Measurements from ENCODE around the gene HNF4A. TPM values are rescaled to one million over a fixed set of nuclear protein-coding genes. Genes with fewer than 3 reads are reported as not detected.

HNF4A gene
- total RNA-seq, 2 experiments from 2014 or later: not detected

DNA sequence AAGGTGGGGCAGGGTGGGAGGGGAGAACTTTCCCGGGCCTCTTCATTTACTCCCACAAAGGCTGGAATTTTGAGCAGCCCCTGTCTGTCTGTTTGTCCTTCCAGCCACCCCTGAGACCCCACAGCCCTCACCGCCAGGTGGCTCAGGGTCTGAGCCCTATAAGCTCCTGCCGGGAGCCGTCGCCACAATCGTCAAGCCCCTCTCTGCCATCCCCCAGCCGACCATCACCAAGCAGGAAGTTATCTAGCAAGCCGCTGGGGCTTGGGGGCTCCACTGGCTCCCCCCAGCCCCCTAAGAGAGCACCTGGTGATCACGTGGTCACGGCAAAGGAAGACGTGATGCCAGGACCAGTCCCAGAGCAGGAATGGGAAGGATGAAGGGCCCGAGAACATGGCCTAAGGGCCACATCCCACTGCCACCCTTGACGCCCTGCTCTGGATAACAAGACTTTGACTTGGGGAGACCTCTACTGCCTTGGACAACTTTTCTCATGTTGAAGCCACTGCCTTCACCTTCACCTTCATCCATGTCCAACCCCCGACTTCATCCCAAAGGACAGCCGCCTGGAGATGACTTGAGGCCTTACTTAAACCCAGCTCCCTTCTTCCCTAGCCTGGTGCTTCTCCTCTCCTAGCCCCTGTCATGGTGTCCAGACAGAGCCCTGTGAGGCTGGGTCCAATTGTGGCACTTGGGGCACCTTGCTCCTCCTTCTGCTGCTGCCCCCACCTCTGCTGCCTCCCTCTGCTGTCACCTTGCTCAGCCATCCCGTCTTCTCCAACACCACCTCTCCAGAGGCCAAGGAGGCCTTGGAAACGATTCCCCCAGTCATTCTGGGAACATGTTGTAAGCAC is 74.1 kb downstream of the HNF4A start:
- CTCF ChIA-PET (ENCODE audit: unreplicated experiment): interaction anchor here (0.6 kb wide), 1 partner anchor 18 kb away, joined by 3 read pairs; no protein-coding TSS in a partner anchor
- Histone ChIP-seq H3K4me3 (ENCODE audit: low read depth, low read length, poor library complexity, severe bottlenecking) (no peak overlapping the region), H4K20me1 (ENCODE audit: insufficient read depth, low read length) (no peaks in the 10 kb centered on the region), H3K36me3 (ENCODE audit: insufficient read depth, low read length) (no peaks in the 10 kb centered on the region), H3K4me1 (ENCODE audit: insufficient read depth, low read length, poor library complexity, severe bottlenecking) (no peaks in the 10 kb centered on the region), H3K9me3 (ENCODE audit: low read length) (no peaks in the 10 kb centered on the region), H3K27ac (ENCODE audit: low read depth, low read length, poor library complexity, severe bottlenecking) (no peak overlapping the region), H2AFZ (ENCODE audit: low read length) (no peak overlapping the region), H3K9me2 (ENCODE audit: insufficient read depth, low read length) (no peaks in the 10 kb centered on the region), H3K79me2 (ENCODE audit: insufficient read depth, low read depth, low read length) (no peaks in the 10 kb centered on the region), H3K4me2 (ENCODE audit: low read length) (no peak overlapping the region)
- POLR2A ChIA-PET: no interaction called here
- intact Hi-C loops (cut with micrococcal nuclease; ENCODE audit: unreplicated experiment): no loop called here
- no peak for DNase-seq (ENCODE audit: low spot score)
- TF ChIP-seq EZH2phosphoT487 (IDR thresholded peaks at IDR 0.05; ENCODE audit: borderline replicate concordance, low read depth, low read length): no peak
- TF ChIP-seq, protein P1, sequence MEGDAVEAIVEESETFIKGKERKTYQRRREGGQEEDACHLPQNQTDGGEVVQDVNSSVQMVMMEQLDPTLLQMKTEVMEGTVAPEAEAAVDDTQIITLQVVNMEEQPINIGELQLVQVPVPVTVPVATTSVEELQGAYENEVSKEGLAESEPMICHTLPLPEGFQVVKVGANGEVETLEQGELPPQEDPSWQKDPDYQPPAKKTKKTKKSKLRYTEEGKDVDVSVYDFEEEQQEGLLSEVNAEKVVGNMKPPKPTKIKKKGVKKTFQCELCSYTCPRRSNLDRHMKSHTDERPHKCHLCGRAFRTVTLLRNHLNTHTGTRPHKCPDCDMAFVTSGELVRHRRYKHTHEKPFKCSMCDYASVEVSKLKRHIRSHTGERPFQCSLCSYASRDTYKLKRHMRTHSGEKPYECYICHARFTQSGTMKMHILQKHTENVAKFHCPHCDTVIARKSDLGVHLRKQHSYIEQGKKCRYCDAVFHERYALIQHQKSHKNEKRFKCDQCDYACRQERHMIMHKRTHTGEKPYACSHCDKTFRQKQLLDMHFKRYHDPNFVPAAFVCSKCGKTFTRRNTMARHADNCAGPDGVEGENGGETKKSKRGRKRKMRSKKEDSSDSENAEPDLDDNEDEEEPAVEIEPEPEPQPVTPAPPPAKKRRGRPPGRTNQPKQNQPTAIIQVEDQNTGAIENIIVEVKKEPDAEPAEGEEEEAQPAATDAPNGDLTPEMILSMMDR (conservative IDR thresholded peaks at IDR 0.05; ENCODE audit: low read length): no peak
- BruUV-seq (replicated peaks): no TSS peak

DNA sequence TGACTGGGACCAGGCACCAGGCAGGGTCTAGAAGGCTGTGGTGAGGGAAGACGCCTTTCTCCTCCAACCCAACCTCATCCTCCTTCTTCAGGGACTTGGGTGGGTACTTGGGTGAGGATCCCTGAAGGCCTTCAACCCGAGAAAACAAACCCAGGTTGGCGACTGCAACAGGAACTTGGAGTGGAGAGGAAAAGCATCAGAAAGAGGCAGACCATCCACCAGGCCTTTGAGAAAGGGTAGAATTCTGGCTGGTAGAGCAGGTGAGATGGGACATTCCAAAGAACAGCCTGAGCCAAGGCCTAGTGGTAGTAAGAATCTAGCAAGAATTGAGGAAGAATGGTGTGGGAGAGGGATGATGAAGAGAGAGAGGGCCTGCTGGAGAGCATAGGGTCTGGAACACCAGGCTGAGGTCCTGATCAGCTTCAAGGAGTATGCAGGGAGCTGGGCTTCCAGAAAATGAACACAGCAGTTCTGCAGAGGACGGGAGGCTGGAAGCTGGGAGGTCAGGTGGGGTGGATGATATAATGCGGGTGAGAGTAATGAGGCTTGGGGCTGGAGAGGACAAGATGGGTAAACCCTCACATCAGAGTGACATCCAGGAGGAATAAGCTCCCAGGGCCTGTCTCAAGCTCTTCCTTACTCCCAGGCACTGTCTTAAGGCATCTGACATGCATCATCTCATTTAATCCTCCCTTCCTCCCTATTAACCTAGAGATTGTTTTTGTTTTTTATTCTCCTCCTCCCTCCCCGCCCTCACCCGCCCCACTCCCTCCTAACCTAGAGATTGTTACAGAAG is 75.0 kb downstream of the HNF4A start:
- Histone ChIP-seq H3K4me3 (ENCODE audit: low read depth, low read length, poor library complexity, severe bottlenecking) (no peak overlapping the region), H3K36me3 (ENCODE audit: insufficient read depth, low read length) (no peaks in the 10 kb centered on the region), H3K9me3 (ENCODE audit: low read length) (no peaks in the 10 kb centered on the region), H3K27ac (ENCODE audit: low read depth, low read length, poor library complexity, severe bottlenecking) (no peak overlapping the region), H4K20me1 (ENCODE audit: insufficient read depth, low read length) (no peaks in the 10 kb centered on the region), H2AFZ (ENCODE audit: low read length) (no peak overlapping the region), H3K4me1 (ENCODE audit: insufficient read depth, low read length, poor library complexity, severe bottlenecking) (no peaks in the 10 kb centered on the region), H3K4me2 (ENCODE audit: low read length) (no peak overlapping the region), H3K79me2 (ENCODE audit: insufficient read depth, low read depth, low read length) (no peaks in the 10 kb centered on the region), H3K9me2 (ENCODE audit: insufficient read depth, low read length) (no peaks in the 10 kb centered on the region)
- ChIA-PET POLR2A (no interaction called here), CTCF (ENCODE audit: unreplicated experiment) (no interaction called here)
- no TSS peak for BruUV-seq (replicated peaks)
- intact Hi-C loops (cut with micrococcal nuclease; ENCODE audit: unreplicated experiment): no loop called here
- TF ChIP-seq, protein P1 (conservative IDR thresholded peaks at IDR 0.05; ENCODE audit: low read length): no peak
- TF ChIP-seq EZH2phosphoT487 (IDR thresholded peaks at IDR 0.05; ENCODE audit: borderline replicate concordance, low read depth, low read length): no peak
- DNase-seq (ENCODE audit: low spot score): no peak

All from OCI-LY7 (cell line).